Measurements from ENCODE around the gene CMIP.

The CMIP gene

GRCh38 chr16:81461243-81461642 is 16.6 kb downstream of the CMIP start:
- TF ChIP-seq CTCF (IDR thresholded peaks at IDR 0.05; ENCODE audit: low read depth, low read length) = no peak

GRCh38 chr16:81461766-81462165 is 17.2 kb downstream of the CMIP start:
- TF ChIP-seq CTCF (IDR thresholded peaks at IDR 0.05; ENCODE audit: low read depth, low read length) = no peak
- no peak overlapping the region for H3K4me3 ChIP-seq (ENCODE audit: low read depth, low read length)

More at GRCh38 chr16:81461243-81461642, 16.6 kb downstream of the CMIP start:
- no peak overlapping the region for H3K4me3 ChIP-seq (ENCODE audit: low read depth, low read length)

- no peak for TF ChIP-seq CTCF (IDR thresholded peaks at IDR 0.05; ENCODE audit: low read depth, low read length)
- no peak overlapping the region for H3K4me3 ChIP-seq (ENCODE audit: low read depth, low read length)
Observed at GRCh38 chr16:81462683-81463082, 18.1 kb downstream of the CMIP start.

GRCh38 chr16:81463296-81463890 is 18.8 kb downstream of the CMIP start:
- no peak overlapping the region for H3K4me3 ChIP-seq (ENCODE audit: low read depth, low read length)
- TF ChIP-seq CTCF (IDR thresholded peaks at IDR 0.05; ENCODE audit: low read depth, low read length) = no peak

- TF ChIP-seq CTCF (IDR thresholded peaks at IDR 0.05; ENCODE audit: low read depth, low read length) = no peak
- H3K4me3 ChIP-seq (ENCODE audit: low read depth, low read length) = no peak overlapping the region
Observed at GRCh38 chr16:81464279-81464678, 19.7 kb downstream of the CMIP start.

GRCh38 chr16:81465375-81465943 is 20.9 kb downstream of the CMIP start:
- no peak for TF ChIP-seq CTCF (IDR thresholded peaks at IDR 0.05; ENCODE audit: low read depth, low read length)
- H3K4me3 ChIP-seq (ENCODE audit: low read depth, low read length) = no peak overlapping the region

GRCh38 chr16:81466356-81466980 is 21.9 kb downstream of the CMIP start:
- TF ChIP-seq CTCF (IDR thresholded peaks at IDR 0.05; ENCODE audit: low read depth, low read length) = no peak
- no peak overlapping the region for H3K4me3 ChIP-seq (ENCODE audit: low read depth, low read length)
